GM18951 (cell line): ENCODE measurements around the gene TXNDC8.

Source experiments
- POLR2A ChIP-seq: IDR thresholded peaks from 4 replicates; pipeline ENCODE4 v1.6.1; 2011; ENCODE audit warnings: mild to moderate bottlenecking; ENCODE audit not compliant: insufficient read length, insufficient read depth; ENCODE audit errors: extremely low read depth
- in situ Hi-C: fragments of 300-500 bp; cut with MboI; formaldehyde crosslinking; loops from one replicate; pipeline ENCODE4 v1.12.0; 2022; ENCODE audit warnings: low sequenced_read_pairs, mixed read lengths, inconsistent platforms; ENCODE audit not compliant: unreplicated experiment

TXNDC8 gene

DNA sequence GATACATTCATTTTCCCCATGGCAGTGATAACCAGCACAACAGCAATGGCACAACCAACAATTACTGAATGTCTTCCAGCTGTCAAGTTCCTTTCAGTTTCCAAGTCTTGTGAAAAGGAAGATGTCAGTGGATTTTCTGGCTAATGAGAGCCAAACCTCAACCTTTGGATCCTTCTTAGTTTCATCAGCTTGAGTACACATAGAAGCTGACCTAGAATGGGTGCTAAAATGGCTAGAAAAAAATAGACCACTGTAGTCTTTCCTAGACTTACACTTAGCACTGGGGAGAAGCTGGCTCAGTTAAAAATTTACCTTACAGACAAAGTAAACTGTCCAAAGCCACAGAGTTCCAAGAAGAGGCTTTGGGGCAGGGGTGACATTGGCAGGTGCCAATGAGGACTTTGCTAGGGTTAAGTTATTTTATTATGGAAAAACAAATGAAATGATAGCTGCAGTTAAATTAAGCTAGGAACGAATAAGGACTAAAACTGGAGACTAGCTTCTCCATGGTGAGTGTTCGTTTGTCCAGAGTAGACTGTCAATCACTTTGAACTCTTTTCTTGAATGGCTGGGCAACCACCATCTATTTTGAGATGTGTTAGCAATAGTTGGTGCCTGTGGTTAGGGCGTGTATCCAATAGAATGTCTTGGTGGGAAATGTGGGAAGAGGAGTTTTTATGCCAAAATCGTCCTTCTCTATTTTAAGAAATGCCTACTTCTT is 55.5 kb downstream of the TXNDC8 start:
- in situ Hi-C loops, result no loop called here
- TF ChIP-seq POLR2A, result no peak

- no peak for TF ChIP-seq POLR2A
- in situ Hi-C loops, result no loop called here
Observed at GRCh38 chr9:110278080-110278707, 59.5 kb downstream of the TXNDC8 start.

DNA sequence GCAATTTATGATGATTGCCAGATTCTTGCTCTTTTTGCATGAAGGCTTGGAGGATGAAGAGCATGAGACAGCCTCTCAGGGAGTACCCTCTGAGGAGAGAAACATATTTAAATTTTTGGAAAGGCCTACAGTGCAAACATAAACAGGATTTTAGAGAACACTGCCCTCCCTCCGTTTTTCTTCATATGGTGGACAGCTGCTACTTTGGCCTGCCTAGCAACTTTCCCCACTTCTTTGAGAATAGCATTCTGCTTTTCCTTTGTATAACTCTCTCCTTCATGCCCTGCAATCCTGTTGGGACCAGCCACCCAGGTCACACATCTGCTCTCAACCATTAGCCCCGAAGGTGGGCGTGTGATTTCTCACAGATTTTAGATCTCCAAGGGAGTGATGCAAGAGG is 60.9 kb downstream of the TXNDC8 start:
- TF ChIP-seq POLR2A, result no peak
- in situ Hi-C loops, result no loop called here

- TF ChIP-seq POLR2A, result no peak
- in situ Hi-C loops, result no loop called here
Observed at GRCh38 chr9:110270211-110270995, 67.3 kb downstream of the TXNDC8 start.

DNA sequence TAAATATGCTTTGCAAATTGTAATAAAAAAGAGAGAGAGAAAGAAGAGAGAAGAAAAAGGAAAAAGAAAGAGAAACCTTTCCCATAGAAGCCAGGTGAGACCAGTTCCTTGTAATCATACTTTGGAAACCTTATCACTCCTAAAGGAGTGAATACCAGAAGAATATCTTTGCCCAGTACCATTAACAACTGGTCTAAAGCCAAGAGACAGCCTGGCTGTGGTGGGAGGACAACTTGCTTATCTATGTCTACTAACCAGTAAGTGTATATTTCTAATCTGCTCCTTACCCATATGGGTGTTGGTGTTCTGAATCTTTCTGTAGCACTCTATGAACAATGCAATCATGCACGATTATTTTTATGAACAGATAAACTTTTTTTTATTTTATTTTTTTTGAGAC is 70.9 kb downstream of the TXNDC8 start:
- TF ChIP-seq POLR2A, result no peak
- in situ Hi-C loops, result no loop called here

- in situ Hi-C loops, result no loop called here
Observed at GRCh38 chr9:110261632-110262031, 76.0 kb downstream of the TXNDC8 start.

DNA sequence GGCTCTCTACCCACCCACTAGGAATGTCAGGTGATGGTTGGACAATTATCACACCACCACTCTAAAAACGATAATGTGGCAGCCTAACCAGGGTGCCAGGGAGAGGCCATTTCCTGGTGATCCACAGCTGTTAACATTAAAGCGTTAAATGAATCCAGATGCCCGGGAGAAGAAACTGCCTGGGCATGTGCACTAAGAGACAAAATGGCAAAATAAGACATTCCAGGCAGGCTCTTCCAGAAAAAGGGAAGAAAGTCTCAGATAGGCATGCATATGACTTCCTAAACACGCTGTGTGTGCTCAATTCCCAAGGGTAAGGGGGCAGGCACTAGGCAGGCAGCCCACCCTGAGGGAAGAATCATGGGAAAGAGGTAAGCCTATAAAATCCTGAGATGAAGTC is 76.8 kb downstream of the TXNDC8 start:
- no peak for TF ChIP-seq POLR2A
- in situ Hi-C loops, result no loop called here

More at GRCh38 chr9:110261632-110262031, 76.0 kb downstream of the TXNDC8 start:
- TF ChIP-seq POLR2A, result no peak

DNA sequence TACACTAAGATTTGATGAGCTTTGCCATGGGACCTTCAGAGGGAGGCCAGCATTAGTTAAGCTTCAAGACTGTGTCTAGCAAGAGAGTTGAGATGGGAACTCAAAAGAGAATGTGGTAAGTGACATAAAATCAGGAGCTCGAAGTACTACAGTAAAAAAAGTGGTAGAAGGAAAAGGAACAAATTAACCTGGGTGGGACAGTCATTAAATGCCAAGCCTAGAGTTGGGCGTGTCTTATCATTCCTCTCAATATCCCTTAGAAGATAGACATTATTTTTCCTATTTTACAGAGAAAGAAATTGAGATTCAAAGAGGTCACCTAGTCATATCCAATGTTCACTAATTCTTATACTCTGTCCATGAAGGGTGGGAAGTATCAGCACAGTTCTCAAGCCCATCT is 78.1 kb downstream of the TXNDC8 start:
- in situ Hi-C loops, result no loop called here
- no peak for TF ChIP-seq POLR2A

DNA sequence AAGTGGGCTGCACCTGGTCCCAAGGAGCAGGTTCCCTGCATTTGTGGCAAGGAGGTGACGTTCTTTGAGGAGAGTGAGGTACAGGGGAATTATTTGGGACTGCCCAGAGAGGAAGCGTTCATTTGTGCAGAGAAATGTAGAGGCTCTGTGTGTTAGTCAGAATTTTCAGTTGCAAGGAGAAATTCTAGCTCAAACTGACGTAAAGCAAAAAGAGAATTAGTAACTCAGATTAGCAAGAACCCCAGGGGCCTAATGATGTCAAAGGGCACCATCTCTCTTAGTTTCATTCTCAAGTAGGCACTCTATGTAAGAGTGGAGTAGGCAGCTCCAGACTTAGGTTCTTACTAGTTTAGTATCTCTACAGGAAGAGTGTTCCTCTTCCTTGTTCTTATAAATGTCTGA is 79.0 kb downstream of the TXNDC8 start:
- TF ChIP-seq POLR2A, result no peak
- in situ Hi-C loops, result no loop called here

DNA sequence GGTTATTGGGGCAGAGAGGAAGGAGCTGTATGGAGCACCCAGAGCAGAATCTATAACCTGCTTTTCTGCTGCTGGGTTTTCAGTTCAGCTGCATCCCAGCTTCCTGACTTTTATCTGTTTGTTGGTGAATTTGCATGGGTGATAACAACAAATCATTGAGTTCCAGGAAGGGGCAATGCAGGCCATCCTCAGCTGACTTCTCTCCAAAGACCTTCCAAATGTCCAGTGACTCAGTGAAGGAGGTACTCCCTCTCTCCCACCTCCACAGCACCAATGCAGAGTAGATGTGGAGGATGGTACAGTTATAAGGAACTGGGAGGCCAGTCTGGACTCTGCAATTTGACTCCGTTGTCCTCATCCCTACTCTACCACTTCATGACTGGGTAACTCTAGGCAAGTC is 79.7 kb downstream of the TXNDC8 start:
- no peak for TF ChIP-seq POLR2A
- in situ Hi-C loops, result no loop called here

DNA sequence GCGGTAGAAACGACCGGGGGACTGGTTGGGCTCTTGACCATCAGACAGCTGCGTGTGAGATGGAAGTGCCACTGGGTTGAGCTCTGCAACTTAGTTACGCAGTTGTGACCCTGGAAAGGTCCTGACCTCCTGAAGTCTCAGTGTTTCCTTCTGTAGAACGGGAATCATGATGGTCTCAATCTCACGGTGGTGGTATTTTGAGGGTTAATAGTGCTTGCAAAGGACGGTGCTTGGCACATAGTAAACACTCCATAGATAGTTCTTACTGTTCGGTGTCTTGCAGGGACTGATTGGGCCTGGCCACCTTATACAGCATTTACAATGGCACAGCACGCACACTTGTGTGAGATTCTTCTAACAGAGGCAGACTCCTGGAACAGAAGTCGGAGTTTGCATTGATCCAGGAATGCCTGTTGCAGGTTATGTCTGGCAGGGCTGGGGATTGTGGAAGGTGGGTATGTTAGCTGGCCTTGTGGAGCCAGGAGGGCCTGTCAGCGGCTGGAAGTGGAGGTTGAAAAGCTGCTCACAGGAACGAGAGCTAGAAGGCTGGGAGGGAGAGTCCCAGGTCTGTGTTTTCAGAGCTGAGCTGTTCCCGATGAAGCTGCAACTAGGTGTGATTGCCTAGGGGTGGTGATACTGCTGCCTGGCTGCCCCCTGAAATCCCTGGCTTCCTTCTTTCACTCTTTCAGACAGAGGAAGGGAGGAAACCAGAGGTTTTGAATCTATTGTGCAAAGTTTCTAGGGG is 80.4 kb downstream of the TXNDC8 start:
- in situ Hi-C loops, result no loop called here
- TF ChIP-seq POLR2A, result no peak

DNA sequence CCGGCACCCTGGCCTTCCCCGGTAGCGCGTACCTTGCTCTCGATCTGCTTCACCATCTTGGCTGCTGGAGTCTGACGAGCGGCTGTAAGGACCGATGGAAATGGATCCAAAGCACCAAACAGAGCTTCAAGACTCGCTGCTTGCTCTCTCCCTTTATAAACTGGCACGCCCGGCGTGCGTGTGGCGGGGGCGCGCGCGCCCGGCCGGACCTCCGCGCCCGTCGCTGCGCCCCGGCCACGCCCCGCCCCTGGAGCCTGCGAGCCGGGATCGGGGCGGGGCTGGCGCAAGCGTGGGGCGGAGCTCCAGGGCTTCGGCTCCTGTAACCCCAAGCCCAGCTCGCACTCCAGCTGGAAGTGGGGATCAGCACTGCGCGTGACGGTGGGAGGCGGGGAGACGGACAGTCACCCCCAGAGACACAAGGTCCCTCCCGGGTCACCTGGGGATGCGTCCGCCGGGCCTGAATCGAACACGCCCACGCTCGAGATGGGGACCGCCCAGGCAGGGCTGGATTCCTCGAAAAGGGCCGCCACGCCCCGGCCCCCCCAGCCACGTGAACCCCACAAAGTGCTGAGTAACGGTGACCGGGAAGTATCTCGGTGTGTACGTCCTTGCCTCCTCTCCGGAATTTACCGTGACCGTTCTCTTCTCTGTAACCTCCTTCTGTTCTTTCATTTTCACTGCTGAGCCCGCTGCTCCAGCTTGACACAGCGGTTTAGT is 81.1 kb downstream of the TXNDC8 start, which contains the start of gene TXN:
TXN (minus strand) TSS at position 128 of the 717 bp plus-strand sequence; CDS start at position 56, 72 bp downstream.
- in situ Hi-C loops, result no loop called here
- peak; percentile 96 for TF ChIP-seq POLR2A

- in situ Hi-C loops, result no loop called here
- TF ChIP-seq POLR2A, result no peak
Observed at GRCh38 chr9:110255463-110256379, 81.9 kb downstream of the TXNDC8 start.
